H7 (cell line): Measurements from ENCODE around the gene GFOD1. TPM values are rescaled to one million over a fixed set of nuclear protein-coding genes. Genes with fewer than 3 reads are reported as not detected.

Experiments used
- DNase-seq: peaks from one replicate; pipeline ENCODE4 v3.0.0; 2012
- H3K27me3 ChIP-seq: 2 replicates; pipeline ENCODE4 v1.6.0; 2011; ENCODE audit warnings: mild to moderate bottlenecking, low read length; ENCODE audit not compliant: control insufficient read depth, insufficient read depth
- H3K36me3 ChIP-seq: replicated peaks from 2 replicates; pipeline ENCODE4 v1.5.1; 2011; ENCODE audit warnings: low read length; ENCODE audit not compliant: control insufficient read depth, insufficient read depth
- H3K4me3 ChIP-seq: 2 replicates; pipeline ENCODE4 v1.5.1; 2011; ENCODE audit warnings: low read depth, mild to moderate bottlenecking, control low read depth, low read length, moderate library complexity; ENCODE audit not compliant: insufficient read depth
- total RNA-seq: library from RNA; depleted of rRNA; stranded (reverse); fragments of >200 nt; shearing (Covaris generic); gene quantifications from 2 replicates; pipeline ENCODE4 v1.2.3, GENCODE V29; 2014

The GFOD1 gene
- total RNA-seq, 1 experiment from 2014 or later, result 4.4 TPM

DNA sequence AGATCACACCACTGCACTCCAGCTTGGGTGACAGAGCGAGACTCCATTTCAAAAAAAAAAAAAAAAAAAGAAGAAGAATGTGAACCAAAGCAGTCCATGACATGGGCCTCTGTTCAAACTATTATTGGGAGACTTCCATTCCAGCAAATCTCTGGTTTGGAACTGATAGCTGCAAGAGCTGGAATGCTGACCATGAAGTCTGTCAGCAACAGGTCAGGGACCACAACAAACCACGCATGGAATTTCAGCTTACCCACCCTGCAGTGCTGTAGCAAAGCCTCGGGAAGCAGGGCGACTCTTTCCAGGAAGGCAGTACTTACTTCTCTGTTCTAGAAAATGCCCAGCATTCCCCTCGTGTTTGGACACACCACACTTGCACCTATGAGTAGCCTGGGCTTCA lies 125.0 kb downstream of the GFOD1 start:
- Histone ChIP-seq H3K36me3 (no peaks in the 10 kb centered on the region; the same call in 1 of the 2 replicates), H3K27me3 (no peaks in the 10 kb centered on the region), H3K4me3 (no peak overlapping the region)
- DNase-seq, result no peak

DNA sequence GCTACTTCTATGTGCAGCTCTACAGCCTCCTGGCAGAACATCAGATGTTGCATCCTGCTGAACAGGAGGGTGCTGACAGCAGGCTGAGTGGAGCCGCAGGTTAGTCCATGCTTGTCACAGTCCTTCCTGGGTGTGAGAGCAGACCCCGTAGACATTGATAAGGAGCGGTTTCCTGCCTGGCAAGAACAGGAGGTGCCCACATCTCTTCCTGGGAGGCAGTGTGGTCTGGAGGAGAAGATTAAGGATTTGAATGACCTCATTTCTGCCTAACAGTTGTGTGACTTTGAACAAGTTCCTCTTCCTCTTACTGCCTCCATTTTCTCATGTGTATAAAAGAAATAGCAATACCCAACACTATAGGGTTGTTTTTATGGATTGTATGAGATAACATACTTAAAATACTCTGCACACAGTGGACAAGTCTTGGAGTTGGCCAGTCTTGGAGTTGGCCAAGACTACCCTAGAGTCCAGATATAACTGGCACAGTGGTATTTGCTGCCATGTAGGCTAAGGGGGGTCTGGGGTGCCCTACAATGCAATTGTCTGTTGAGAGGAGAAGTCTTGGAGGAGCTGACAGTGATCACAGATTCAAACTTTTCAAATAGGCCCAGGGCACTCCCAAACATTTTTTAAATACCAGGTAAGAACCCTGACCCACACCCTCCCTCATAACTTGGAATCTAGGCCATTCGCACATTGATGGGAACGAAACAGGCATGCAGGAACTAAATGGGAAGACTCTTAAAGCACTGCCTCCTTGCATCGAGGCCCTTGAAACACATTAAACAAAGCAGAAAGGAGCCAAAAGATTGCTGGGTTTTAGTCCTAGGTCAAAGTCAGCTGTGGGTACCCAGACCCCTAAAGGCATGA lies 126.5 kb downstream of the GFOD1 start:
- no peaks in the 10 kb centered on the region; the same call in 1 of the 2 replicates for H3K36me3 ChIP-seq
- no peak overlapping the region for H3K4me3 ChIP-seq
- no peak for DNase-seq
- H3K27me3 ChIP-seq, result no peaks in the 10 kb centered on the region

DNA sequence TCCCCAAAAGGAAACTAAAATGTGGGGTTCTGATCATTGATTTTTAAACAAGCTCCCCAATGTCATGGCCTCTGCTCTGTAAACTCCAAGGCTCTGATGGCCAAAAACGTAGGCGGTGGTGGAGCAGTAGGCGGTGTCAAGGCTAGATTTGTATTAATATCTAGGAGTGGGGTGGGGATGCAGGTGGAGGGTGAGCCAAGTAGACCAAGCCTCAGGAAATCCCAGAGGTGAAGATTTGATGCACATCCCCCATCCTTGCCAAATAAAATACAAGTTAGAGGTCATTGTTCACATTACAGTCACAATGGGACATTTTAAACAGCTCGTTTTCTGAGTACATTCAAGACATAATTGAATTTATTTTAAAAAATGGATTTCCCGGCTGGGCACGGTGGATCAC lies 128.1 kb downstream of the GFOD1 start:
- Histone ChIP-seq H3K4me3 (no peak overlapping the region), H3K36me3 (no peaks in the 10 kb centered on the region; the same call in 1 of the 2 replicates), H3K27me3 (no peaks in the 10 kb centered on the region)
- no peak for DNase-seq

DNA sequence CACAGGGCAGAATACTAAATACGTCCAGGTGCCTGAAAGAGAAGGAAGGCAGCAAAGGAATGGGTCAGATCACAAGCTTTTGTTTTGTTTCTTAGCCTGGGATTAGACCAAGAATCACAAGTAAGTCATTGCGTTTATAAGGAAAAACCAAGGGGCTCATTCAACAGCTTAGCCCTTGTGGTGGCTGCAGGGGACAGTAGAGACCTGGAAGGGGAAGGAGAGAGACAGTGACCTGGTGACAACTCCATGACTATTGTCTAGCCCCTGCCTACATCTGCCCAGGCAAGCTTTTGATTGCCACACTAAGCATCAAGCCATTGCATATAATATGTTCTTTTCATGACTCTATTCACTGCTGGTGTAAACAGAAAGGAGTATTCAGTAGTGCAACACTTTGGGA lies 128.9 kb downstream of the GFOD1 start:
- no peak overlapping the region for H3K4me3 ChIP-seq
- H3K36me3 ChIP-seq, result no peaks in the 10 kb centered on the region
- DNase-seq, result no peak
- H3K27me3 ChIP-seq, result no peaks in the 10 kb centered on the region

DNA sequence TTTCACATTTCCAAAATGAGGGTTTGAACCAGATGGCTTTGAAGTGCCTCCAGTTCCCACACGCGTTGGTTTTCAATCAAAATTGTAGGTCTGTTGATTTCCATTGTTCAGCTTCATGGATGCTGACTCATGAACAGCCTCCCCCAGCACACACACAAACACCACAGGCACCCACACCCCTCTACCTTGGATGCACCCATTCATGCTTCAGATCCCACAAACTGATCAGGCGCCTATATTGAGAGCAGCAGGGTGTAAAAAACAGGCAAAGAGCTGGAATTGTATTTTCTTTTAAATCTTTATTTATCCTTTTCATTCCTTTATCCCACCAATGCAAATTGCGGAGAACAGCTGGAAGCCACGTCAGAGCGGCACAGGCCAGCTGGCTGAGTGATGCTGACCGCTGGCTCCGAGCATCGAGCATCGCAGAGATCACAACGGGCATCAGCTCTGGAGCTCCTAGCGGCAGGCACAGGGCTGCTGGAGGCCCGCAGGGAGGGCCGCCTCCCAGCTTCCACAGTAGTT lies 129.8 kb downstream of the GFOD1 start:
- no peaks in the 10 kb centered on the region for H3K36me3 ChIP-seq
- DNase-seq, result peak; percentile 82
- H3K4me3 ChIP-seq, result no peak overlapping the region
- H3K27me3 ChIP-seq, result no peaks in the 10 kb centered on the region

DNA sequence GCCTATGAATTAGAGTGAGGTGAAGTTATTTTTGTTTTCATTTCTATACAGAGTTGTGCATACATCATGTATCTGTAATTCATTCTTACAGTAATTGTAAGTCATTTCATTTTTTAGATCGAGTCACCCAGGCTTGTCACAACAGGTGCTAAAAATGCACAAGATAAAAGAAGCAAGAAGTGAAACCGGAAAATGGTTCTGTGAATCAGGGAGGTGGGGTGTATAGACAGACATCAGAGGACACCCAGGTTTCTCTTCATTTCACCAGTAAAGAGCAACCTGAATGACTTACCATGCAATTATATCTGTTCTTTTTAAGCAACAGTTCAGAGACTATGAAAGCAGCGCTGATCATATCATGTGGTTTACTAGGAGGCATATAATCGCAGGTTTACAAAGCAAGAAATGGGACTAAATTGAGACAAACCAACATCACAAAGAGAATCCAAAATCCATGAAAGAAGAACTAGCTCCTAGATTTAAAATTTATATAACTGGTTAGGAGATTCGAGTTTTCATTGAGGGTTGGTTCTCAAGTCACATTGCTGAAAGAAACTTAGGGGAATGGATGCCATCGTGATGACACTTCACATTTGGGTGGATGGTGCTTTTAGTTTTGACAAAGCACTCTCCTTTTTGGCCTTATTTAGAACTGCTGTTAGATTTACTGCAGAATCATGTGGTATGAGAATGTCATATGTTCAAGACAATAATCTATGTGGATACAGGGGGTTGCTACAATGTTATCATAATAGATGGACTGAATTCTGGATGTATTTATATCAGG lies 131.2 kb downstream of the GFOD1 start:
- DNase-seq, result no peak
- Histone ChIP-seq H3K27me3 (no peaks in the 10 kb centered on the region), H3K4me3 (no peak overlapping the region), H3K36me3 (no peaks in the 10 kb centered on the region)

DNA sequence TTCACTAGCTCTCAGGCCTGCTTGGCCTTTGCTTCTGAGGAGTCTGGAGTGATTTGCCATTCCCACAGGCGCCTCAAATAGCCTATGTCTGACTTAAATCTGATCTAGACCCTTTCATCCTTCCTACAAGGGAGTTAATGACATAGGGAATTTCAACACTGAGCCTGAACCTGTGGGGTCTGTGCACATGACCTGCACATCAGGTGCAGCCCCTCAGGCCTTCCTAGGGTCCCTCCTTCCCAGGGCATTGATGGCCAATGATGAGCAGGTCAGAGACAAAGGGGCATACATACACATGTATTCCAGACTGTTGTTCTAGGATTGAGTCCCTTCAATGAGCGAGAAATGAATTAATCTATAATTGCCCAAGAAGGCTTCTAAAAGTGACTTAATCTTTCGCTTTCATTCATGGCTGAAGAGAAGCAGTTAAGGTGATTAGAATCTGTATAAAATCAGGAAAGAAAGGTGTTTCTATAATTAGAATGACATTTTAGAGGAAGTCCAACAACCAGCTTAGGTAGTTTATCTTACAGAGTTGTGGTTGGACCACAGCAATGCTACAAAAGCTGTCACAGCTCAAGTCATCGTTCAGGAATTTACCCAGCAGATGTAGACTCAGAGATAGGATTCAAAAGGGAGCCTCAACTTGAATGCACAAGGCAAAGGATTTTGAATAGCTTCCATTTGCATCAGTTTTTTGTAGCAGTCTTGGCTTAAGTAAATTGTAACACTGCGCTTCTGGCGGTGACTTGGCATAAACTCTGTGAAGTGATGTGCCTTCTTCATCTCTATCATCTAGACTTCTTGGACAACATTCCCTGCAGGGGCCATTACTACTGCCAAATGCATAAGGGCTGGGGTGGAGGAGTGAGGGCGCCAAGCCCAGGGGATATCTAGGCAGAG lies 132.1 kb downstream of the GFOD1 start:
- Histone ChIP-seq H3K4me3 (no peak overlapping the region), H3K27me3 (no peaks in the 10 kb centered on the region), H3K36me3 (no peaks in the 10 kb centered on the region)
- DNase-seq, result no peak

DNA sequence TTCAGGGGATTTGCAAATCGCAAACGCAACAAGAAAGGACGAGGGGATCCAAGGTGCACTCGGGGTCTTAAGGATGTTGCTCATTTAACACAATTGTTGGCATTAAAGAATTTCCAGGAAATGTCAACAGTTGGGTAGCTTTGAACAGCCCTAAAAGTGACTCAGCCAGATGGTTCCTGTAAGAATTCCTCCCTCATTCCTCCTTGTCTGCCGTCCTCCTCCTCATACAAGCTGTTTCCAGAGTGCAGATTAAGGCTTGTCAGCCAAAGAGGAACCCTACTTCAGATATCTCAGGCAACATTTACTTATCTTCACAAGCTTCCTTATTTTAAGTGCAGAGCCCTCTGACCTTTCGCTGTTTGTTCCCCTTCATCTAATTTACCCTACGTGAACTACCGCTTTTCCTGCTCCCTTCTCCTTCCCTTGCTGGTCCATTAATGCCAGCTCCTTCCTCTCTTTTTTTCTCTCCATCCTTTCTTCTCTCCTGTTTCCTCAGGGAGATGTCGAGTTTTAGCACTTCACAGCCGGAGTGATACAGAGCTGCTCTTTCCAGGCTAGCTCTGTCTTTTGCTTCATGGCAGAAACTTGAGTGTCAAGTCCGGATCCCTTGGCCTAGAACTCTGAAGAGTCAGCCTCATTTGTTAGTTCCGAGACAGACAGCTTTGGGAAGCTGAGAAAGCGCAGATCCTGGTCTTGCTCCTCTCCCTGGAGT lies 132.9 kb downstream of the GFOD1 start:
- Histone ChIP-seq H3K27me3 (no peaks in the 10 kb centered on the region), H3K36me3 (no peaks in the 10 kb centered on the region), H3K4me3 (no peak overlapping the region)
- DNase-seq, result no peak

DNA sequence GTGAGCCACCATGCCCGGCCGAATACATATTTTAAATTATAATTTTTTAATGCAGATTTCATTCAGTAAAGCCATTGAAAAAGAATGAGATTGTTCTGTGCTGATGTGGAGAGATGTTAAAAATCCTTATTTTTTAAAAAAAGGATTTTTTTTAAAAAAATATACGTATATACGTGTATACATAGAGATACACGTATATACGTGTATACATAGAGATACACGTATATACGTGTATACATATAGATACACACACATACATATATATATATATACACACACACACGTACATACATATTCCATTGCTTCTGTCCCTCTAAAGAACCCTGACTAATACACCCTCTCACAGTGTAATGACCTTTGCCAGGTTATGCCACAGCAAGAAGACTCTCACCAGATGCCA lies 135.2 kb downstream of the GFOD1 start:
- Histone ChIP-seq H3K36me3 (no peaks in the 10 kb centered on the region), H3K27me3 (no peaks in the 10 kb centered on the region), H3K4me3 (no peak overlapping the region)
- DNase-seq, result no peak

DNA sequence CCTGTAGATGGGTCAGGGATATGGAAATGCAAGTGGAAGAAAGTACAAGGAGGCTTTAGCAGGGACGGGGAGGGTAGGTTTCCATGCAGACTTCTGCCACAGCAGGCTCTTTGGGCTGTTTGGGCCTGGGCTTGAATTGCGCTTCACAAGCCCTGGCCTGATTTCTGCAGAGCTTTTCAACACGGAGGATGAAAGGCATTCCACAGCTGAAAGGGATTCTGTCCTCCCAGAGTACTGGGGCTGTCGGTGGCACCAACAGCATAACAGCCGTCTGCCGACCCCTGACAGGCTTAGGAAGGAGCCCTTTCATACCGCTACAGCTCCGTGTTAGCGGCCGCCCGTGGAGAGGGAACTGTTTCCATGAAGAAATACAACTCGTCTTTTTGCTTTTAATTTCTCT lies 136.1 kb downstream of the GFOD1 start:
- no peak overlapping the region for H3K4me3 ChIP-seq
- DNase-seq, result no peak
- no peaks in the 10 kb centered on the region for H3K36me3 ChIP-seq
- H3K27me3 ChIP-seq, result no peaks in the 10 kb centered on the region

DNA sequence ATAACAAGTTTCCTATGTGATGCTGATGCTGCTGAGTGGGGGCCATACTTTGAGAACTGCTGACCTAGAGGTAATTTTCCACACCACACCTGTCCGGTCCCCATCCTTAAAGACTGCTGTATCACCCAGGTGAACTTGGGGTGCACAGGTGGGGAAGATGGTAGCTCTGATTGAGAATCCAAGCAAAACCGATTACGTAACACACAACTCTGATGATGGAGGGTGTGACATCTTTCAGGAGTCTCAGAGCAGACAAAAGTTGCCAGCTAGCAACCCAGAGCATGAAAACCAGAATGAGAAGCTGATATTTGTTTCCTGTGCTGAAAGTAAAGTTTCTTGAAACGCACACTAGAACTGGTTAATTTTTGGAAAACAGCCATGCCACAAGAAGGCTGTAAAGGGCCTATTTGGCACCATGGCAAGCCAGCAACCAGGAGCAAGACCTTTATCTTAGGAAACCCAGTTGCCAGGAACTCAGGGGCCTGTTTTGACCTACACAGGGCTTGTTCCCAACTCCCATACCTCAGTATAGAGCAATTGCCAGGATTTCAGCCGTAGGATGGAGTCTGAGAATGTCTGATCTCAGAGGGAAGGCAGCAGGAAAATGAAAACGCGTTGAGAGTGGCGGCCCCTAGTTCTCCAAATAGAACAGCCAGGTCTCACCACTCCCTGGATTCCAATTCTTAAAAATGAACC lies 137.4 kb downstream of the GFOD1 start:
- H3K4me3 ChIP-seq, result no peak overlapping the region
- H3K27me3 ChIP-seq, result no peaks in the 10 kb centered on the region
- DNase-seq, result no peak
- H3K36me3 ChIP-seq, result no peaks in the 10 kb centered on the region

DNA sequence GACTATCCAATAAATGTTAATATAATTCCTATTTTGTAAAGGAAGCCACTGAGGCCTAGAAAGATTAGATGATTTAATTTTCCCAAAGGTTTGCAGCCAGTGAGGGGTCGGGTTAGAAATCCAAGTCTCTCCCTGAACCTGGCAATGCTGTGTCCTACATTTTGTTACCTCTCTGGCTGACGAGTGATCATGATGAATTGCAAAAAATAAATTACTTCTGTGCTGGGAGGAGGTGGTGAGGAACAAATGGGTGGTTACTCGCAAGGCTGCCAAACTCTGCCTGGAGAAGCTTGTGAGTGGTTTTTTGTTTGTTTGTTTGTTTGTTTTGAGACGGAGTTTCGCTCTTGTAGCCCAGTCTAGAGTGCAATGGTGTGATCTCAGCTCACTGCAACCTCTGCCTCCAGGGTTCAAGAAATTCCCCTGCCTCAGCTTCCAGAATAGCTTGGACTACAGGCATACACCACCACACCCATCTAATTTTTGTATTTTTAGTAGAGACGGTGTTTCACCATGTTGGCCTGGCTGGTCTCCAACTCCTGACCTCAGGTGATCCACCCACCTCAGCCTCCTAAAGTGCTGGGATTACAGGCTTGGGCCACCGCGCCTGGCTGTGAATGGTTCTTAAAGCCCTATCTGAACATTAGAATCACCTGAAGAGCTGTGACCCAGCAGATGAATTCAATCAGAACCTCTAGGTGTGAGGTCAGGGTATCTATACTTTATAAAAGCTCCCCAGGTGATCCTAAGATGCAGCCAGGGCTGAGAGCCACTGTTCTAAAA lies 138.9 kb downstream of the GFOD1 start:
- H3K36me3 ChIP-seq, result no peaks in the 10 kb centered on the region
- H3K27me3 ChIP-seq, result no peaks in the 10 kb centered on the region
- no peak overlapping the region for H3K4me3 ChIP-seq
- DNase-seq, result no peak

DNA sequence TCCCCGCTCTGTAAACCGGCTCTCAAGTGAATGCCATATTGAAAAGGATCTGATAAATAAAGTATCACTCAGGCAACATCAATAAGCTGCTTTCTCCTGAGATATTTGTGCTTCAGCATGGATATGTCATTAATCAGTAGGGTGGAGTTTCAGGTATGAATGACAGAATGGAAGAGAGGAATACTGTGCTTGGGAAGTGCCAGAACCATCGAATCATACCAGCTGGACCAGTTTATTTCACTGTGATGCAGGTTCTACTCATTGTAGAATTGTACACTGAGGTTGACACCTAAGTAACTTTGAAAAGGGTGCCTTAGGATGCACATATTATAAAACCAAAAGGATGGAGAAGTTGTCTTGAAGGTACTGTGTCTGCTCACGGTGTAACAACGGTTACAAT lies 141.2 kb downstream of the GFOD1 start:
- no peak overlapping the region for H3K4me3 ChIP-seq
- H3K36me3 ChIP-seq, result no peaks in the 10 kb centered on the region
- no peaks in the 10 kb centered on the region for H3K27me3 ChIP-seq
- no peak for DNase-seq
